ENCODE results near the gene PSAP.

GRCh38 chr10:71823356-71823755 is 27.7 kb downstream of the PSAP start:
- TF ChIP-seq CTCF (IDR thresholded peaks at IDR 0.05) = no peak
- no peak for TF ChIP-seq POLR2A (IDR thresholded peaks at IDR 0.05)

All from esophagus squamous epithelium (tissue), 4 donors.